AG04450 (cell line): ENCODE results near the gene RASGRP3. TPM values are rescaled to one million over a fixed set of nuclear protein-coding genes. Genes with fewer than 3 reads are reported as not detected.
A peak's percentile ranks its signal among the peaks of the same experiment; 100 is the strongest.

ENCODE experiments used
- CTCF ChIA-PET: fragments of 300-600, 350-600 bp; formaldehyde crosslinking; extraction: SDS; loops from one replicate; lab custom pipeline; 2022; ENCODE audit warnings: antibody characterized with exemption, inconsistent platforms; lab: Charles Lee
- POLR2A ChIA-PET: fragments of 350-600 bp; formaldehyde crosslinking; extraction: SDS; loops from one replicate; lab custom pipeline; 2021; ENCODE audit warnings: antibody characterized with exemption, inconsistent platforms; lab: Yijun Ruan, JAX
- DNase-seq: peaks from one replicate; pipeline ENCODE4 v3.0.0-alpha.2; 2011; ENCODE audit warnings: low read depth, low spot score
- H3K27ac ChIP-seq: one replicate; pipeline ENCODE4 v1.5.1; 2012; ENCODE audit warnings: low read depth, low read length, control low read depth
- H3K27me3 ChIP-seq: one replicate; pipeline ENCODE4 v1.6.0; 2012; ENCODE audit warnings: low read length; ENCODE audit not compliant: control insufficient read depth, insufficient read depth
- H3K4me3 ChIP-seq: 2 replicates; pipeline ENCODE4 v1.5.1; 2011; ENCODE audit warnings: mild to moderate bottlenecking, low read depth, low read length, control low read depth
- H3K9me3 ChIP-seq: 2 replicates; pipeline ENCODE4 v1.5.1; 2012; ENCODE audit warnings: low read length; ENCODE audit not compliant: control insufficient read depth, insufficient read depth
- polyA plus RNA-seq: library from polyadenylated mRNA; depleted of rRNA; stranded (reverse); fragments of >200 nt; gene quantifications from 2 replicates; pipeline ENCODE4 v1.2.3, GENCODE V29; 2011
- TF ChIP-seq, protein P1 (sequence below): IDR thresholded peaks from 2 replicates; pipeline ENCODE4 v1.5.1; 2011; ENCODE audit warnings: low read depth, low read length, control low read depth, inconsistent platforms

The RASGRP3 gene
- polyA plus RNA-seq, 1 experiment, result 1.4 TPM

DNA sequence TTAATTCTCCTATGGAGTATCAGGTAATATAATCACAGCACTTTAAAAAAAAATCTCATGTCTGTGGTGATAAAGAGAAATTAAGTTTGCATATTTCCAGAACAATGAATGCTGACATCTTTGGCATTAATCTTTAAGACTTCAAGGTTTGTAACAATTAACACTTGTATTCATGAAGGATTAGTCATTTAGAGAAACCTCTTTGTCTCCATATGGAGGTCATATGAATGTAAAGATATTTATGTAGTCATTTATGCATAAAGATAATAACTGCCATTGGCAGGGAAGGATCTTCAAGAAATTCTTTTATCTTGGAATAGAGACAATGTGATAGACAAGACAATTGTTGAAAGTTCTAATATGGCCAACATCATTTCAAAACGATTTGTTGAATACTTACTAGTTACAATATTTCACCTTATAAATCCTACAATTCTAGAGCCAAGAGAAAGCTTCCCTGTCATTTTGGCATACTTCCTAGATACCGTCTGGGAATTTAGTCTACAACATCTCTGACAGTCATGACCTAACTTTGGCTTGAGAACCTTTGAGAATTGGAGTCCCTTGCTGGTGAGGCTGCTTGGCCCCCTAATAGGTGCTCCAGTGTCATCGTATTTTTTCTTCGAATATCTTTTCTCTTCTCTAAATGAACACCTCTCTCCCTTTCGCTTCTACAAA is 33.6 kb downstream of the RASGRP3 start:
- no peaks in the 10 kb centered on the region for H3K9me3 ChIP-seq
- H3K27me3 ChIP-seq, result no peaks in the 10 kb centered on the region
- ChIA-PET POLR2A (no interaction called here), CTCF (interaction anchor here (1.1 kb wide), 1 partner anchor 34 kb away, joined by 3 read pairs; the partner anchor contains the start of gene RASGRP3)
- no peak overlapping the region for H3K4me3 ChIP-seq
- no peak overlapping the region for H3K27ac ChIP-seq
- TF ChIP-seq, protein P1, sequence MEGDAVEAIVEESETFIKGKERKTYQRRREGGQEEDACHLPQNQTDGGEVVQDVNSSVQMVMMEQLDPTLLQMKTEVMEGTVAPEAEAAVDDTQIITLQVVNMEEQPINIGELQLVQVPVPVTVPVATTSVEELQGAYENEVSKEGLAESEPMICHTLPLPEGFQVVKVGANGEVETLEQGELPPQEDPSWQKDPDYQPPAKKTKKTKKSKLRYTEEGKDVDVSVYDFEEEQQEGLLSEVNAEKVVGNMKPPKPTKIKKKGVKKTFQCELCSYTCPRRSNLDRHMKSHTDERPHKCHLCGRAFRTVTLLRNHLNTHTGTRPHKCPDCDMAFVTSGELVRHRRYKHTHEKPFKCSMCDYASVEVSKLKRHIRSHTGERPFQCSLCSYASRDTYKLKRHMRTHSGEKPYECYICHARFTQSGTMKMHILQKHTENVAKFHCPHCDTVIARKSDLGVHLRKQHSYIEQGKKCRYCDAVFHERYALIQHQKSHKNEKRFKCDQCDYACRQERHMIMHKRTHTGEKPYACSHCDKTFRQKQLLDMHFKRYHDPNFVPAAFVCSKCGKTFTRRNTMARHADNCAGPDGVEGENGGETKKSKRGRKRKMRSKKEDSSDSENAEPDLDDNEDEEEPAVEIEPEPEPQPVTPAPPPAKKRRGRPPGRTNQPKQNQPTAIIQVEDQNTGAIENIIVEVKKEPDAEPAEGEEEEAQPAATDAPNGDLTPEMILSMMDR, result no peak
- no peak for DNase-seq

DNA sequence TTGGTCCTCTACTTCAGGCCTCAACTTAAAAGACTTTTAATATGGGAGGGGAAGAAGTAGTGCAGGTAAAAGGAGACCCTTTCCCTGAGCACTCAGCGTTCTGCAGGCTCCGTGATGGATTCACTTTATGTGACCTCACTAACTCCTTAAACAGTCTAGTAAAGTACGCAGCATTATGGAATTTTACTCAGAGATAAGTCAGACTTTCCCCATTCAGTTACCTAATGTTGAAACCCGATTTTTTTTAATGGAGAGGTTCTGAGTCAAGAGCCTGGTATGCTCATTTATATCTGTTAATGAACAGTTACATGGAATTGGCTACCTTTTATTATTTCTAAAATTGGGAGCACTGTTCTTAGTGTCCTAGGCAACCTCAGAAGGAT is 34.1 kb downstream of the RASGRP3 start:
- Histone ChIP-seq H3K27me3 (no peaks in the 10 kb centered on the region), H3K9me3 (no peaks in the 10 kb centered on the region), H3K4me3 (no peak overlapping the region), H3K27ac (no peak overlapping the region)
- DNase-seq, result peak; percentile 29
- POLR2A ChIA-PET, result no interaction called here
- TF ChIP-seq, protein P1, result no peak
- CTCF ChIA-PET, result no interaction called here

DNA sequence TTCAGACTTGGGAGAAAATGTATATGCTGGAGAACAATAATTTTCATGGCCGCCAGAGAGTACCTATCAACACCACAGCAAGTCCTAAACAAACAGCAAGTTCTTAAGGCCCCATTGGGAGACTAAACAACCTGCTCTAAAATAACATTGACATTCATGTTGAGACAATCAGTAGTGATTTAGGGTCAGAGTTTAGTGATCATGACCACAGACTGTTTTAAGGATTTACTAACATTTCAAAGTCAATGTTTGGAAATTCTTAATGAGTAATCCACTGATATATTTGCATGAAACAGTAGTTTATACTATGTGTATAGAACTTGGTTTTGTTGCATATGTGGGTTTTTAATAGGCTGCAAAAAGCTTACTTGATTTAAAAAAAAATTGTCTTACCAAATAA is 34.7 kb downstream of the RASGRP3 start:
- CTCF ChIA-PET, result no interaction called here

DNA sequence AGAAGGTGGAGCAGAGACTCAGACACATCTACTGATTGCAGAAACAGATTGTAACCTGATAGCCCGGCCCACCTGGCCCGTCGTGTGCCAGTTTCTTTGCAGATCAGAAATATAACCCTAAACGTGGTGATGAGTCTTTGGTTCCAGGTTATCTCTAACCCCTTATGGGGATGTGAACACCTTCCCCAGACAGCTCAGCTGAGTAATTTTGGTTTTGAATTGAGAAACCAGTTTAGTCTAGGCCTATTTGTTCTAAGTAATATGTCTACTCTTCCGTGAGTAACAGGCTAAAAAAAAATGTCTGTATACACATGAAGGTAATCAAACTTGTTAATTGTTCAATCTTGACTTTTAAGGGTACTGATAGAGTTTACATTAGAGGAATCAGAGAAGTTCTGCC is 35.7 kb downstream of the RASGRP3 start:
- no peaks in the 10 kb centered on the region for H3K9me3 ChIP-seq
- no peaks in the 10 kb centered on the region for H3K27me3 ChIP-seq
- ChIA-PET CTCF (interaction anchor here (0.6 kb wide), 1 partner anchor 37 kb away, joined by 3 read pairs; no protein-coding TSS in a partner anchor), POLR2A (no interaction called here)
- TF ChIP-seq, protein P1, result no peak
- no peak for DNase-seq
- H3K4me3 ChIP-seq, result no peak overlapping the region
- no peak overlapping the region for H3K27ac ChIP-seq

More for the DNA sequence above, 34.7 kb downstream of the RASGRP3 start:
- H3K9me3 ChIP-seq, result no peaks in the 10 kb centered on the region
- no peaks in the 10 kb centered on the region for H3K27me3 ChIP-seq
- POLR2A ChIA-PET, result no interaction called here
- H3K27ac ChIP-seq, result no peak overlapping the region
- no peak overlapping the region for H3K4me3 ChIP-seq
- TF ChIP-seq, protein P1, result no peak
- peak; percentile 61 for DNase-seq

DNA sequence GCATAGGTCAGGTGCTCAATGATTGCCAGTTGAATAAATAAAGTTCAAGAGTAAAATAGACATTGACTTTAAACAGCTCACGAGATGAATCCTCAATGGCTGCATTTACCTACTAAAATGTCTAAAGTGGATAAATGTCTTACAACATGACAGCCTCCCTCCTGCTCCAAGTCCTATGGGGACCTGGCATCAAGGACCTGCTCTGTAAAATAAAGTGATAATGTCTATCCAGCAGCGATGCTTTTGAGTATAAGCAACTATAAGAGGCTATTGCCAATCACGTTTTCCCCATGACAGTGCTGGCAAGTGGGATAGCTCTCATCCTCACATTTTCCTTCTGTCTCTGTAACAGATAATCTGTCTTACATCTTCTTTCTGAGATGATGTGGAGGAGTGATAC is 37.0 kb downstream of the RASGRP3 start:
- DNase-seq, result no peak
- TF ChIP-seq, protein P1, result no peak
- Histone ChIP-seq H3K27ac (no peak overlapping the region), H3K9me3 (no peaks in the 10 kb centered on the region), H3K4me3 (no peak overlapping the region), H3K27me3 (no peaks in the 10 kb centered on the region)
- ChIA-PET POLR2A (no interaction called here), CTCF (interaction anchor here (0.9 kb wide), 1 partner anchor 38 kb away, joined by 3 read pairs; no protein-coding TSS in a partner anchor)
